ENCODE data around the gene CHD8.

DNA sequence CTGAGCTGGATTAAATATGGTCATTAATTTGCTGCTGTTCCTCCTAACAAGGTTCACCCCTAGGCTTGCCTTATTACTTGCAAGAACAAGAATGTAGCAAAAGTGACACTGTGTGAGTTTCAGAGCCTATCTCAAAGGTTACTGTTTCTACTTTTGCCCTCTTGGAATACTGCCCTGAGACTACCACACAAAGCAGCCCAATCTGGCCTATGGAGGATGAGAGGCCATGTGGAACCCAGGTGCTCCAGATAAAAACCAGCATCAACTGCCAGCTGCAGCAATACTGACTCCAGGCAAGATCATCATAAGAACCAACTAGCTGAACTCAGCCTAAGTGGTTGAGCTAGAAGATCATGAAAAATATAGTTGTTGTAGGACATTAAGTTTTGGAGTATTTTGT, 49.7 kb downstream of the CHD8 start:
- TF ChIP-seq POLR2A (IDR thresholded peaks at IDR 0.05) (no peak), CTCF (IDR thresholded peaks at IDR 0.05) (no peak)
